BE2C (cell line): Measurements from ENCODE around the gene SH3RF1.

ENCODE experiments used
- DNase-seq: peaks from one replicate; pipeline ENCODE4 v3.0.0-alpha.2; 2020
- H3K27me3 ChIP-seq: fragments of 250-450 bp; sonication (Bioruptor Pico); 2 replicates; pipeline ENCODE4 v1.5.1; 2020; ENCODE audit warnings: mild to moderate bottlenecking
- H3K36me3 ChIP-seq: fragments of 250-450 bp; sonication (Bioruptor Pico); 2 replicates; pipeline ENCODE4 v1.5.1; 2020; ENCODE audit warnings: mild to moderate bottlenecking
- H3K4me1 ChIP-seq: fragments of 250-450 bp; sonication (Bioruptor Pico); 2 replicates; pipeline ENCODE4 v1.5.1; 2020
- H3K4me3 ChIP-seq: 2 replicates; pipeline ENCODE4 v1.5.1; 2011; ENCODE audit warnings: low read depth, low read length
- H3K9me3 ChIP-seq: fragments of 250-450 bp; sonication (Bioruptor Pico); 2 replicates; pipeline ENCODE4 v1.5.1; 2020
- CTCF ChIP-seq: IDR thresholded peaks from 2 replicates; pipeline ENCODE4 v1.5.1; 2012; ENCODE audit warnings: mild to moderate bottlenecking, low read depth, low read length

SH3RF1 gene

GRCh38 chr4:169044714-169045447, 225.9 kb downstream of the SH3RF1 start:
- Histone ChIP-seq H3K4me1 (peaks cover 9% of the 10 kb centered on the region), H3K36me3 (no peaks in the 10 kb centered on the region), H3K27me3 (no peaks in the 10 kb centered on the region), H3K9me3 (no peaks in the 10 kb centered on the region), H3K4me3 (no peak overlapping the region)
- no peak for TF ChIP-seq CTCF
- no peak for DNase-seq
